Hepatocyte (in vitro differentiated cells): ENCODE measurements around the gene TRIM56. TPM values are rescaled to one million over a fixed set of nuclear protein-coding genes. Genes with fewer than 3 reads are reported as not detected.

ENCODE experiments used
- DNase-seq: peaks from one replicate; pipeline ENCODE4 v3.0.0-alpha.2; 2016; ENCODE audit warnings: low spot score
- H2AFZ ChIP-seq: fragments of 200-600 bp; sonication (generic); 2 replicates; pipeline ENCODE4 v1.6.0; 2016; ENCODE audit warnings: antibody characterized with exemption, mild to moderate bottlenecking
- H3K27ac ChIP-seq: fragments of 200-600 bp; sonication (generic); 2 replicates; pipeline ENCODE4 v1.5.1; 2016; ENCODE audit warnings: mild to moderate bottlenecking
- H3K27me3 ChIP-seq: fragments of 200-600 bp; sonication (generic); 2 replicates; pipeline ENCODE4 v1.6.1; 2016
- H3K36me3 ChIP-seq: fragments of 200-600 bp; sonication (generic); replicated peaks from 2 replicates; pipeline ENCODE4 v1.5.1; 2016; ENCODE audit warnings: low read depth; ENCODE audit not compliant: insufficient read depth
- H3K4me1 ChIP-seq: fragments of 200-600 bp; sonication (generic); 2 replicates; pipeline ENCODE4 v1.5.1; 2016; ENCODE audit warnings: mild to moderate bottlenecking, moderate library complexity; ENCODE audit not compliant: insufficient read depth
- H3K4me2 ChIP-seq: fragments of 200-600 bp; sonication (generic); 2 replicates; pipeline ENCODE4 v1.6.0; 2016
- H3K4me3 ChIP-seq: fragments of 200-600 bp; sonication (generic); 2 replicates; pipeline ENCODE4 v1.5.1; 2016; ENCODE audit warnings: mild to moderate bottlenecking
- H3K79me2 ChIP-seq: fragments of 200-600 bp; sonication (generic); 2 replicates; pipeline ENCODE4 v1.6.0; 2017; ENCODE audit warnings: mild to moderate bottlenecking
- H3K9me2 ChIP-seq: fragments of 200-600 bp; sonication (generic); replicated peaks from 2 replicates; pipeline ENCODE4 v1.6.0; 2017; ENCODE audit warnings: mild to moderate bottlenecking; ENCODE audit not compliant: insufficient read depth
- H3K9me3 ChIP-seq: fragments of 200-600 bp; sonication (generic); 2 replicates; pipeline ENCODE4 v1.5.1; 2016; ENCODE audit warnings: low read depth, mild to moderate bottlenecking
- H4K20me1 ChIP-seq: fragments of 200-600 bp; sonication (generic); 2 replicates; pipeline ENCODE4 v1.6.0; 2016; ENCODE audit warnings: mild to moderate bottlenecking; ENCODE audit not compliant: insufficient read depth, poor library complexity, severe bottlenecking
- EZH2 ChIP-seq: fragments of 200-600 bp; sonication (generic); IDR thresholded peaks from 2 replicates; pipeline ENCODE4 v1.6.1; 2016; ENCODE audit warnings: antibody characterized with exemption, mild to moderate bottlenecking, borderline replicate concordance
- EZH2phosphoT487 ChIP-seq: fragments of 200-600 bp; sonication (generic); IDR thresholded peaks from one replicate; pipeline ENCODE4 v1.6.1; 2018; ENCODE audit warnings: antibody characterized with exemption, mild to moderate bottlenecking, low read depth, moderate library complexity; ENCODE audit not compliant: unreplicated experiment, severe bottlenecking
- WGBS: methylation state at CpG from one replicate; pipeline ENCODE4 v1.1.6; 2016; ENCODE audit warnings: low lambda C conversion rate; ENCODE audit errors: missing lambda C conversion rate; 5-methylcytosine and 5-hydroxymethylcytosine counted together
- polyA plus RNA-seq: library from polyadenylated mRNA; unstranded; fragments of >200 nt; fragmentation: Nextera tagmentation; extraction: Ambion mirVana; gene quantifications from 2 replicates; pipeline ENCODE4 v1.2.1, GENCODE V29; 2016
- total RNA-seq: library from RNA; depleted of rRNA; stranded (reverse); fragments of >200 nt; gene quantifications from 2 replicates; pipeline ENCODE4 v1.2.3, GENCODE V29; 2014
- TF ChIP-seq, protein P1 (sequence below): fragments of 200-600 bp; sonication (generic); IDR thresholded peaks from 2 replicates; pipeline ENCODE4 v1.5.1; 2016; ENCODE audit warnings: antibody characterized with exemption, mild to moderate bottlenecking; ENCODE audit not compliant: poor library complexity

Gene TRIM56
- total and polyA plus RNA-seq, 2 experiments from 2014 or later, result 13.1 to 25.7 TPM

DNA sequence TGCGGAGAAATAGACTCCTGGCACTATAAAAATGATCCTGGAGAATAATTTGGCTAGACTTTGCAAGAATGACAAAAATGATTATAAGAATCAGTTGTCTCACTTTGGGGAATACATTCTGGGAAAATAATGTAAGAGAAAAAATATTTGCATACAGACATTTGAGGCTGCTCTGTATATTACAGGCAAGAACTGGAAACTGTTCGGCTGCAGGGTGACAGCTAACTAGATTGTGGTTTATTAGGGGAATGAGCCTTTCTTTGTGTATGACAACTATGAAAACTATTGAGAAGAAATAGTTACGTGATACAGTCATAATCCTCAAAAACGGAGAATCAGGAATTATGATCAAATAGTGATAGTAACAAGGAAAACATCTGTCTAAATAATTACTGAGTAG, 8.6 kb downstream of the TRIM56 start:
- DNase-seq, result no peak
- Histone ChIP-seq H3K27me3 (no peaks in the 10 kb centered on the region), H3K27ac (no peak overlapping the region), H3K4me3 (no peak overlapping the region), H3K9me3 (no peaks in the 10 kb centered on the region), H4K20me1 (no peaks in the 10 kb centered on the region), H3K4me2 (no peak overlapping the region), H2AFZ (no peak overlapping the region), H3K4me1 (no peaks in the 10 kb centered on the region), H3K36me3 (no peaks in the 10 kb centered on the region), H3K9me2 (no peaks in the 10 kb centered on the region), H3K79me2 (peaks cover 9% of the 10 kb centered on the region)
- TF ChIP-seq EZH2phosphoT487 (no peak), EZH2 (no peak)
- TF ChIP-seq, protein P1, sequence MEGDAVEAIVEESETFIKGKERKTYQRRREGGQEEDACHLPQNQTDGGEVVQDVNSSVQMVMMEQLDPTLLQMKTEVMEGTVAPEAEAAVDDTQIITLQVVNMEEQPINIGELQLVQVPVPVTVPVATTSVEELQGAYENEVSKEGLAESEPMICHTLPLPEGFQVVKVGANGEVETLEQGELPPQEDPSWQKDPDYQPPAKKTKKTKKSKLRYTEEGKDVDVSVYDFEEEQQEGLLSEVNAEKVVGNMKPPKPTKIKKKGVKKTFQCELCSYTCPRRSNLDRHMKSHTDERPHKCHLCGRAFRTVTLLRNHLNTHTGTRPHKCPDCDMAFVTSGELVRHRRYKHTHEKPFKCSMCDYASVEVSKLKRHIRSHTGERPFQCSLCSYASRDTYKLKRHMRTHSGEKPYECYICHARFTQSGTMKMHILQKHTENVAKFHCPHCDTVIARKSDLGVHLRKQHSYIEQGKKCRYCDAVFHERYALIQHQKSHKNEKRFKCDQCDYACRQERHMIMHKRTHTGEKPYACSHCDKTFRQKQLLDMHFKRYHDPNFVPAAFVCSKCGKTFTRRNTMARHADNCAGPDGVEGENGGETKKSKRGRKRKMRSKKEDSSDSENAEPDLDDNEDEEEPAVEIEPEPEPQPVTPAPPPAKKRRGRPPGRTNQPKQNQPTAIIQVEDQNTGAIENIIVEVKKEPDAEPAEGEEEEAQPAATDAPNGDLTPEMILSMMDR, result no peak
- 77% methylated on average over 4 of the region's 4 CpGs for WGBS

DNA sequence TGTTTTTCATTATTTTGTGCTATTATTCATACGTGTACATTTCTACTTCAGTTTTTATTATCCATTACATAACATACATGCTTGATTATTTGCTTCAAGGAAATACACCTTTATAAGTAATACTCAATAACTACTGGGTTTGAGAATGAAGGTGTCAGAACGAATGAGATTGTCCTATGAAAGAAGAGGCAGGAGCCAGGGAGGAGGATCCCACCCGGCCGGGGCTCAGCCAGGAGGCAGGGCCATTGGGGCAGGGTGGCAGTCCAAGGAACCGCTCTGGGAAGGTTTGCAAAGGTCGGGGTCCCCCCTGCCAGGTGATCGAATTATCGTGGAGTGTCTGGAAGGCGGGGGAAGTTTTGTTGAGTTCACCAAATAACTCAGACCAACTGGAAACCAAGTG, 9.1 kb downstream of the TRIM56 start:
- Histone ChIP-seq H3K36me3 (no peaks in the 10 kb centered on the region), H3K4me3 (no peak overlapping the region), H3K4me1 (peaks cover under 1% of the 10 kb centered on the region), H4K20me1 (no peaks in the 10 kb centered on the region), H2AFZ (no peak overlapping the region), H3K9me3 (no peaks in the 10 kb centered on the region), H3K9me2 (no peaks in the 10 kb centered on the region), H3K27me3 (no peaks in the 10 kb centered on the region), H3K4me2 (no peak overlapping the region), H3K79me2 (peaks cover 4% of the 10 kb centered on the region), H3K27ac (no peak overlapping the region)
- 65% methylated on average over 9 of the region's 9 CpGs for WGBS
- no peak for TF ChIP-seq EZH2
- TF ChIP-seq EZH2phosphoT487, result no peak
- TF ChIP-seq, protein P1, result no peak
- DNase-seq, result no peak

DNA sequence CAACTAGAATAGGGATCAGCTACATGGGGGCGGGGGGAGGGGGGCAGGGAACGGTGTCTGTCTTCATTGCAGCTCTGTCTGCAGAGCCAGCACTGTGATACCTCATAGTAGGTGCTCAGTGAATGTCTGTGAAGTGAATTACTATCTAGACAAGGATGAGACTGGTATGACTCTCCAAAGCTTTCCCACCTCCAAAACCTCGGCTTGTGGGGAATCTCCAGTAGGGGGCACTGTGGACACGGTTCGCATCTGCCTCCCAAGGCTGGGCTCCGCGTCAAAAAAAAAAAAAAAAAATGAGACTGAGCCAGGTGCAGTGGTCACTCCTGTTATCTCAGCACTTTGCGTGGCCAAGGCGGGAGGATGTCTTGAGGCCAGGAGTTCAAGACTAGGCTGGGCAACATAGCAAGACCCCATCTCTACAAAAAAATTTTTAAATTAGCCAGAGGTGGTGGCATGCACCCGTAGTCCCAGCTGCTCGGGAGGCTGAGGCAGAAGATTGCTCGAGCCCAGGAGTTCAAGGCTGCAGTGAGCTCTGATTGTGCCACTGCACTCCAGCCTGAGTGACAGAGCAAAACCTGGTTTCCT, 9.6 kb downstream of the TRIM56 start:
- peak; percentile 62 for DNase-seq
- Histone ChIP-seq H2AFZ (no peak overlapping the region), H3K4me2 (no peak overlapping the region), H3K9me2 (no peaks in the 10 kb centered on the region), H3K9me3 (no peaks in the 10 kb centered on the region), H3K79me2 (peaks cover under 1% of the 10 kb centered on the region), H3K4me1 (peaks cover 6% of the 10 kb centered on the region), H4K20me1 (no peaks in the 10 kb centered on the region), H3K36me3 (no peaks in the 10 kb centered on the region), H3K27me3 (no peaks in the 10 kb centered on the region), H3K4me3 (no peak overlapping the region), H3K27ac (no peak overlapping the region)
- WGBS, result 44% methylated on average over 10 of the region's 12 CpGs
- TF ChIP-seq, protein P1, result peak; percentile 57
- no peak for TF ChIP-seq EZH2
